Psoas muscle (tissue), 8 donors: ENCODE results near the gene LMAN1L. TPM values are rescaled to one million over a fixed set of nuclear protein-coding genes. Genes with fewer than 3 reads are reported as not detected.

Experiments used
- ATAC-seq, 4 donors: fragments of 200-7000 bp; cut with Tn5 transposase; one replicate each; pipeline ENCODE4 v1.9.1; 2020; ENCODE audit warnings: moderate library complexity in 3 of 4, mild to moderate bottlenecking in 2 of 4
- DNase-seq, 2 donors: peaks; one replicate each; pipeline ENCODE4 v3.0.0-alpha.2; 2020
- H3K27ac ChIP-seq: fragments of 200-600 bp; one replicate; pipeline ENCODE4 v1.8.0; 2022
- H3K27me3 ChIP-seq, 3 donors: fragments of 200-600 bp in 1 of 3; one replicate each; pipeline versions ENCODE4 v1.6.1 to v1.8.0; 2013 to 2022; ENCODE audit warnings: low read length in 2 of 3, mild to moderate bottlenecking in 2 of 3, moderate library complexity in 1 of 3; ENCODE audit not compliant: insufficient read depth in 3 of 3
- H3K36me3 ChIP-seq, 2 donors: fragments of 200-600 bp in 1 of 2; one replicate each; pipeline versions ENCODE4 v1.6.1 to v1.8.0; 2013 to 2022; ENCODE audit warnings: low read depth in 1 of 2, mild to moderate bottlenecking in 1 of 2, moderate library complexity in 1 of 2; ENCODE audit not compliant: insufficient read depth in 1 of 2
- H3K4me1 ChIP-seq: fragments of 200-600 bp; one replicate; pipeline ENCODE4 v1.8.0; 2022
- H3K4me3 ChIP-seq: fragments of 200-600 bp; one replicate; pipeline ENCODE4 v1.8.0; 2022; ENCODE audit warnings: mild to moderate bottlenecking
- H3K9me3 ChIP-seq: fragments of 200-600 bp; one replicate; pipeline ENCODE4 v1.8.0; 2022
- CTCF ChIP-seq: fragments of 200-600 bp; IDR thresholded peaks from one replicate; pipeline ENCODE4 v1.8.0; 2022; ENCODE audit warnings: antibody characterized with exemption
- WGBS, 3 donors: extraction: QIAGEN DNeasy Blood & Tissue Kit; methylation state at CpG; one replicate each; pipeline versions ENCODE4 v1.1.6 to v1.1.7; 2013; 5-methylcytosine and 5-hydroxymethylcytosine counted together
- intact Hi-C, 2 donors: fragments of 100-400 bp; cut with DNase I; formaldehyde crosslinking; loops; one replicate each; pipeline versions ENCODE4 v1.11.0 to v1.14.2; 2022
- polyA plus RNA-seq, 3 donors: library from polyadenylated mRNA; stranded (reverse); fragments of 200-250 nt; gene quantifications; one replicate each; pipeline ENCODE4 v1.2.3, GENCODE V29; 2013
- total RNA-seq, 4 donors: library from RNA; stranded (reverse); fragmentation: NEBNext Ultra II Directional in 2 of 4; extraction: Animal tissue kit (Norgen Biotek cat#: 25700) in 2 of 4; gene quantifications; one replicate each; pipeline versions ENCODE4 v1.2.1 to v1.2.4, GENCODE V29; 2021 to 2023
- donor health status: healthy with polysubstance abuse.
- donor health status: DM: no; HTN: no; CAD: no; lungs with moderate emphysema.
- donor health status: Bipolar disorder and iron deficiency.
- donor health status: healthy.
- donor health status: DM: yes; HTN: yes; CAD: no.
- donor health status: DM: no; HTN: no; CAD: no.
- donor health status: DM: no; HTN: no; CAD: no.
- donor health status: DM: yes; HTN: yes; CAD: no.

The LMAN1L gene
- total and polyA plus RNA-seq, 7 donors = 0.36 to 0.66 TPM; not detected in 5

- intact Hi-C loops = no loop called here
- peaks cover 34% of the 10 kb centered on the region for H3K4me1 ChIP-seq
- ATAC-seq (no peak), DNase-seq (no peak)
- no peak for TF ChIP-seq CTCF
- no peaks in the 10 kb centered on the region for H3K9me3 ChIP-seq
- WGBS, 3 donors = 93 to 95% (median 94%) methylated on average over 14 of the region's 14 CpGs
- H3K27me3 ChIP-seq = no peaks in the 10 kb centered on the region
- no peak overlapping the region for H3K27ac ChIP-seq
- H3K36me3 ChIP-seq = peaks cover 0 to 14% of the 10 kb centered on the region in 2 donors
- H3K4me3 ChIP-seq = no peak overlapping the region
These were observed 16.5 kb upstream of the LMAN1L start for GRCh38 chr15:74795966-74796625.

GRCh38 chr15:74798388-74799254 is 14.0 kb upstream of the LMAN1L start:
- Histone ChIP-seq H3K36me3 (peaks cover 3 to 39% of the 10 kb centered on the region in 2 donors), H3K27me3 (no peaks in the 10 kb centered on the region), H3K4me3 (no peak overlapping the region), H3K9me3 (no peaks in the 10 kb centered on the region), H3K4me1 (peaks cover 21% of the 10 kb centered on the region), H3K27ac (peak overlapping the region; percentile 65)
- intact Hi-C loops = no loop called here
- ATAC-seq (peak; percentile 83 to 88 (median 88)), DNase-seq (peak; percentile 51 to 85)
- WGBS, 3 donors = 61 to 72% (median 61%) methylated on average over 21 to 25 of the region's 25 CpGs
- TF ChIP-seq CTCF = peak; percentile 26

- peaks cover 21% of the 10 kb centered on the region for H3K4me1 ChIP-seq
- ATAC-seq (peak in 3 of 4 donors; percentile 4 to 34 (median 26)), DNase-seq (no peak)
- intact Hi-C loops = no loop called here
- TF ChIP-seq CTCF = no peak
- peaks cover 4 to 47% of the 10 kb centered on the region in 2 donors for H3K36me3 ChIP-seq
- WGBS, 3 donors = 86 to 93% (median 91%) methylated on average over 16 of the region's 16 CpGs
- H3K9me3 ChIP-seq = no peaks in the 10 kb centered on the region
- H3K27ac ChIP-seq = peak overlapping the region; percentile 65
- no peak overlapping the region for H3K4me3 ChIP-seq
- no peaks in the 10 kb centered on the region for H3K27me3 ChIP-seq
These were observed 13.3 kb upstream of the LMAN1L start for GRCh38 chr15:74799255-74799855.

- Histone ChIP-seq H3K4me3 (no peak overlapping the region), H3K27ac (peak overlapping the region; percentile 65), H3K36me3 (peaks cover 4 to 48% of the 10 kb centered on the region in 2 donors), H3K9me3 (no peaks in the 10 kb centered on the region), H3K4me1 (peaks cover 21% of the 10 kb centered on the region), H3K27me3 (no peaks in the 10 kb centered on the region)
- ATAC-seq = peak; percentile 87 to 90 (median 87)
- TF ChIP-seq CTCF = peak; percentile 97
- intact Hi-C loops = loop anchor here (1.0 to 2.0 kb wide), 3 partner anchors 17 to 29 kb away; partner anchors contain the start of gene CSK (in 2 of the 2)
- DNase-seq = peak; percentile 82 to 90
- 40 to 60% (median 42%) methylated on average over 16 to 18 of the region's 18 CpGs for whole genome bisulfite sequencing, 3 donors
These were observed 12.6 kb upstream of the LMAN1L start for GRCh38 chr15:74799856-74800558.
